Omental fat pad (tissue), 4 donors: Measurements from ENCODE around the gene USE1. TPM values are rescaled to one million over a fixed set of nuclear protein-coding genes. Genes with fewer than 3 reads are reported as not detected.

Experiments
- ATAC-seq: fragments of 150-250 bp; one replicate; pipeline ENCODE4 v1.9.1; 2016; ENCODE audit warnings: mild to moderate bottlenecking, moderate library complexity; ENCODE audit not compliant: low FRiP score
- DNase-seq: peaks from one replicate; pipeline ENCODE4 v3.0.0-alpha.2; 2019; ENCODE audit warnings: low spot score
- total RNA-seq, 4 donors: library from RNA; depleted of rRNA; stranded (reverse); fragments of >200 nt; gene quantifications; one replicate each; pipeline ENCODE4 v1.1.0, GENCODE V29; 2016
- TF ChIP-seq, protein P1 (sequence below), 3 donors: fragments of 450-650 bp; IDR thresholded peaks; one replicate each; pipeline ENCODE4 v1.5.1; 2016 to 2017; ENCODE audit warnings: antibody characterized with exemption in 3 of 3, mild to moderate bottlenecking in 3 of 3, moderate library complexity in 2 of 3

Gene USE1
- total RNA-seq, 4 donors from 2014 or later = 14.5 to 22.3 (median 20.7) TPM

DNA sequence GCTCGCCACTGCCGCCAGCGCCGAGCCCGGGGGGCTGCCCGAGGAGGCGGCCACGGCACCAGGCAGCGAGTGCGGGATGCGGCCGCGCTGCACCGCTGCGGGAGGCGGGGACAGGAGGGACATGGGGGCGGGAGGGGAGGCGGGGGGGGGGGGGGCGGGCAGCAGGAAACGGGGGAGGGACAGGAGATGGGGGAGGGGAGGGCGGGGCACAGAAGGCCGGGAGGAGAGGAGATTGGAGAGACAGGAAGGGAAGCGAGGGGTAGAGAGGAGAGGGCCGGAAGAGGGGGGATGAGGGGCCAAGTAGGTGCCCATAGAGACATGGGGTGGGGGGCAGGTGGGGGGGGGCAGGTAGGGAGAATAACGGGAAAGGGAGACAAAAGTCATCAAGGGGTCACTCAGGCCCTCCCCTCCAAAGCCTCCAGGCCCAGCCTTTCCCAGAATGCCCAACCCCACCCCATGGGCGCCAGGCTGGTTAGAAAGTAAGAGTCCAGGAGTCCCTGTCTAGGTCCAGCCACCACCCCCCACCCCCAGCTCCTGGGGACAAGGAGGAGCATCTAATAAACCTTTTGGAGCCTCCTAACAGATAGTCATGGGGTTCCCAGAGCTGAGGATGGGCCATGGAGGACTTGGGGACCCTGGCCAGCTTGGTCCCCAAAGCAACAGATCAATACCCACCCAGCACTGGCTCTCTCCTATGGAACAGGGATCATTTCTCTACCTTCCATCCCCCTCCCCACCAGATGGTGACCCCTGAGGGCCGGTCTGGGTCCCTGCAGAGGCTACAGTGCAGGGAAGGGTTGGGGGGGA, 21.0 kb downstream of the USE1 start:
- TF ChIP-seq, protein P1, sequence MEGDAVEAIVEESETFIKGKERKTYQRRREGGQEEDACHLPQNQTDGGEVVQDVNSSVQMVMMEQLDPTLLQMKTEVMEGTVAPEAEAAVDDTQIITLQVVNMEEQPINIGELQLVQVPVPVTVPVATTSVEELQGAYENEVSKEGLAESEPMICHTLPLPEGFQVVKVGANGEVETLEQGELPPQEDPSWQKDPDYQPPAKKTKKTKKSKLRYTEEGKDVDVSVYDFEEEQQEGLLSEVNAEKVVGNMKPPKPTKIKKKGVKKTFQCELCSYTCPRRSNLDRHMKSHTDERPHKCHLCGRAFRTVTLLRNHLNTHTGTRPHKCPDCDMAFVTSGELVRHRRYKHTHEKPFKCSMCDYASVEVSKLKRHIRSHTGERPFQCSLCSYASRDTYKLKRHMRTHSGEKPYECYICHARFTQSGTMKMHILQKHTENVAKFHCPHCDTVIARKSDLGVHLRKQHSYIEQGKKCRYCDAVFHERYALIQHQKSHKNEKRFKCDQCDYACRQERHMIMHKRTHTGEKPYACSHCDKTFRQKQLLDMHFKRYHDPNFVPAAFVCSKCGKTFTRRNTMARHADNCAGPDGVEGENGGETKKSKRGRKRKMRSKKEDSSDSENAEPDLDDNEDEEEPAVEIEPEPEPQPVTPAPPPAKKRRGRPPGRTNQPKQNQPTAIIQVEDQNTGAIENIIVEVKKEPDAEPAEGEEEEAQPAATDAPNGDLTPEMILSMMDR (IDR thresholded peaks at IDR 0.05) = no peak
- ATAC-seq (no peak), DNase-seq (no peak)

DNA sequence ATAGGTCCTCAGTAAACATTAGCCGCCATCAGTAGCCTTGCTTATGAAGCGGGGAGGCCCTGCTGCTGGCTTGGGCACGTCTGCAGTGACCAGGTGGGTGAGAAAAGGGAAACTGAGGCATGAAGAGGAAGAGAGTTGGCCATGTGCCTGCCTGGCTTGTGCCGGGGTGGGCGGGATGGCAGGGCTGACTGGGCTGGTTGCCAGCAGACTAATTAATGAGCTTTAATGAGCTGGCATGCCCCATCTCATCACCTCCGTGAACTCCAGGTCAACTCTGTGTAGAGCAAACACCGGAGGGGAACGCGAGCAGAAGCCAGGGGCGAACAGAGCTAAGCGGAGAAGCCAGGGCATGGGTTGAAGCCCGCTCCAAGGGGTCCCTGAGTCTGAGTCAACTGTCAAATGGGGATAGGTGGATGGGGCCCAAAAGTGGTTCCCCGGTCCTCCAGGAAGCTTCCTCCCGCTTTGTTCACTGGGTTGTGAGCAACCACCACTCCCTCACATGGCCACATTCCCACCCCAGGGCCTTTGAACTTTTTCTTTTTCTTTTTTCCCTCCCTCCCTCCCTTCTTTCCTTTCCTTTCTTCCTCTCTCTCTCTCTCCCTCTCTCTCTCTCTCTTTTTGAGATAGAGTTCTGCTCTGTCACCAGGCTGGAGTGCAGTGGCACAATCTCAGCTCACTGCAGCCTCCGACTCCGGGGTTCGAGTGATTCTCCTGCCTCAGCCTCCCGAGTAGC, 21.8 kb downstream of the USE1 start:
- no peak for DNase-seq
- TF ChIP-seq, protein P1 (IDR thresholded peaks at IDR 0.05) = no peak
- no peak for ATAC-seq

DNA sequence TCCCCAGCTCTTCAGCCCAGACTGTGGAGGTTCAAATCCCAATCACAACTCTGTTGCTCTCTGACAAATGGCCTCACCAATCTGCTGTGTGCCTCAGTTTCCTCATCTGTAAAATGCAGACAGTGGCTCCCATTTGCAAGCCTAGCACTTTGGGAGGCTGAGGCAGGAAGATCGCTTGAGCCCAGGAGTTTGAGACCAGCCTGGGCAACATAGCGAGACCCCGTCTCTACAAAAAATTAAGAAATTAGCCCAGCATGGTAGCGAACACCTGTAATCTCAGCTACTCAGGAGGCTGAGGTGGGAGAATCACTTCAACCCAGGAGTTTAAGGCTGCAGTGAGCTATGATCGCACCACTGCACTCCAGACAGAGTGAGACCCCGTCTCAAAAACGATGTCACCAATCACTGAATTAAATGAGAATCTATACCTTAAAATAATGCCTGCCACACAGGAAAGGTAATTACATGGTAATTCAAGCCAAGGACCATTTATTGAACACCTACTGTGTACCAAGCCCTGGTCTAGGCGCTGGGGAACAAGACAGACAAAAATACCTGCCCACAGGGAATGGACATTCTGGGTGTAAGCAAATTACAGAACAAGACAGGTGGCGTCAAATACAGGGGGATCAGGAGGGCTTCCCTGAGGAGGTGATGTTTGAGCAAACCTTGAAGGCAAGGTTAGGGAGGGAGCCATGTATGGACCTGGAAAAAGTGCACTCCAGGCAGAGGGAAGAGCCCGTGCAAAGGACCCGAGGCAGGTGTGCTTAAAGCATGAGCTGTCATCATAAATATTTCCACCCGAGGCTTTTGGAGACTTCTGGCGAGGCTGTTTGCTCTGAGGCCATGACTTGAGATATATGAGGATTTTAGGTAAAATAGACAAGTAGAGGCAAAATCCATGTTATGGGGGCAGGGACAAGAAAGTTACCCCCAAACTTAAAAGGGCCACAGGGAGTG, 22.9 kb downstream of the USE1 start:
- DNase-seq (no peak), ATAC-seq (no peak)
- TF ChIP-seq, protein P1 (IDR thresholded peaks at IDR 0.05) = no peak

DNA sequence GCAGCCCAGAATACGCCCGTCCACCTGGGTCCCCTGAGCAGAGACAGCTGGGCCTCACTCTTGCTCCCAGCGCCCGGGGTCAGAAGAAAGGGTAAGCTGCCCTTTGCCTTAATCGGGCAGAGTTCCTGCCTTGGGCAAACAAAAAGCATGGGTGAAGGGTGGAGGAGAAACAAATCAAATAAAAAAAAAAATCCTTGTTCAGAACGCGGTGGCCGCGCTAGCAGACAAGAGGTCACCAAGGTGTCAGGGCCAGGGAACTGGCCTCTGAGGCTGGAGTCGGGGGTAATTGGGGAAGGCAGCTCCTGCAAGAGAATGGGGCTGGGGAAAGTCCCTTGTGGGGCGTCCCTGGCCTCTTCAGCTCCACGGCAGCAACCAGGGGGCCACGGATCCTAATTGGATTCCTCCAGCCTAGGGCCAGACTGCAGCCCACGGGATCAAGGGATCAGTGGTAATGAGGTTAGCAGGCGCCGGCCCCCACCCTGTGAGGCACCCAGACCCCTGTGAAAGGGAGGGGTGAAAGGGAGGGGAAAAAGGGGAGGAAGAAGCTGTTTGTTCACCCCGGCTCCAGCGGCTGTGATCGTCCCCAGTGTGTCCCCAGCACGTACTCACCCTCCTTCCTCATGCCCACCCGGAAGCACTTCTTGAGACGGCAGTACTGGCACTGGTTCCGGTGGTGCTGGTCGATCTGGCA, 25.1 kb downstream of the USE1 start:
- ATAC-seq (no peak), DNase-seq (no peak)
- TF ChIP-seq, protein P1 (IDR thresholded peaks at IDR 0.05) = no peak

DNA sequence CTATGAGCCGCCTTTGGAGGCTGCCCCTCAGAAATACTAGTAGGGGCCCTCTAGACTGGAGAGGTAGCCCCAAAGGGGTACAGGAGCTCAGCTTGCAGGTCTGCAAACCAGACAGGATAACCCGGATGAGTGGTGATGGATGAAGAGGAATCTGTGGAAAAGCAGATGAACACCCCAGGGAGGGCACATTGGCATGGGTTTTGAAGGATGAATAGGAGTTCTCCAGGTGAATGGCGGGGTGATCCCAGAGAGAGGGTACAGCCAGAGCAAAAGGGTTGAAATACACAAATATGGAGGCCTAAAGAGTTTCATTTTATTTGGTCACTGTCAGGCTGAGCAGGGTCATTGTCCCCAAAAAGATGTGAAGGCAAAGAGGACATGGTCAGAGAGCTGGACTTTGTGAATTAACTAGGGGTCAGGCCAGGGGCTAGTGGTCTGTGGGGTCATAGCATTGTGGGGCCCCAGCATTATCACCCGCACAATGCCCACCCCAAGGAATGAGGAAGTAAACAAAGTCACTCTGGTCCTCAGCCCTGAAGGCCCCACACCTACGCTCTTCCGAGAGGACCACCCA, 25.8 kb downstream of the USE1 start:
- ATAC-seq (no peak), DNase-seq (no peak)
- TF ChIP-seq, protein P1 (IDR thresholded peaks at IDR 0.05) = no peak
